IMR-90 (cell line): ENCODE measurements around the gene KCNAB2. TPM values are rescaled to one million over a fixed set of nuclear protein-coding genes. Genes with fewer than 3 reads are reported as not detected.

ENCODE experiments used
- ATAC-seq: fragments of 200-7000 bp; cut with Tn5 transposase; 2 replicates; pipeline ENCODE4 v1.9.1; 2020; ENCODE audit warnings: low read depth, mild to moderate bottlenecking, moderate library complexity
- BruUV-seq: library from RNA; stranded (reverse); fragments of 400-500 nt; replicated peaks from 2 replicates; lab custom pipeline; 2021; lab: Mats Ljungman, UMichigan
- CTCF ChIA-PET: fragments of 300-600 bp; formaldehyde crosslinking; extraction: SDS; loops from one replicate; lab custom pipeline; 2021; ENCODE audit warnings: antibody characterized with exemption; lab: Yijun Ruan, JAX
- POLR2A ChIA-PET: fragments of 300-600 bp; sonication (Branson Sonifier 250); formaldehyde crosslinking; loops from one replicate; lab custom pipeline; 2022; ENCODE audit warnings: antibody characterized with exemption; ENCODE audit not compliant: unreplicated experiment; lab: Charles Lee
- DNase-seq: peaks from one replicate; pipeline ENCODE4 v3.0.0; 2013
- H2AFZ ChIP-seq: replicated peaks from 2 replicates; pipeline ENCODE3; 2013; ENCODE audit warnings: low read length, mild to moderate bottlenecking; ENCODE audit not compliant: poor library complexity
- H2AK5ac ChIP-seq: 2 replicates; pipeline ENCODE4 v1.6.1; 2013; ENCODE audit warnings: low read depth, low read length, inconsistent platforms
- H2AK9ac ChIP-seq: replicated peaks from 2 replicates; pipeline ENCODE3; 2013; ENCODE audit warnings: mild to moderate bottlenecking, low read depth, low read length, moderate library complexity; ENCODE audit not compliant: poor library complexity
- H2BK120ac ChIP-seq: 2 replicates; pipeline ENCODE4 v1.6.1; 2013; ENCODE audit warnings: low read depth, low read length, inconsistent platforms
- H2BK15ac ChIP-seq: 3 replicates; pipeline ENCODE4 v1.6.1; 2013; ENCODE audit warnings: low read depth, low read length, inconsistent platforms
- H2BK20ac ChIP-seq: 2 replicates; pipeline ENCODE4 v1.6.1; 2013; ENCODE audit warnings: low read depth, mild to moderate bottlenecking, inconsistent platforms, low read length, moderate library complexity
- H2BK5ac ChIP-seq: 2 replicates; pipeline ENCODE4 v1.6.1; 2013; ENCODE audit warnings: mild to moderate bottlenecking, low read depth, low read length, inconsistent platforms; ENCODE audit not compliant: poor library complexity, severe bottlenecking
- H3K14ac ChIP-seq: replicated peaks from 2 replicates; pipeline ENCODE4 v1.6.1; 2013; ENCODE audit warnings: low read depth, low read length, inconsistent platforms
- H3K18ac ChIP-seq: 2 replicates; pipeline ENCODE4 v1.6.1; 2013; ENCODE audit warnings: low read depth, low read length, control low read depth
- H3K23ac ChIP-seq: 2 replicates; pipeline ENCODE4 v1.6.1; 2013; ENCODE audit warnings: low read depth, low read length, inconsistent platforms
- H3K27ac ChIP-seq: 2 replicates; pipeline ENCODE4 v1.5.1; 2013; ENCODE audit warnings: mild to moderate bottlenecking, control low read depth, low read length; ENCODE audit not compliant: insufficient read depth
- H3K27me3 ChIP-seq: 2 replicates; pipeline ENCODE4 v1.6.1; 2013; ENCODE audit warnings: low read length; ENCODE audit not compliant: control insufficient read depth, insufficient read depth
- H3K36me3 ChIP-seq: 2 replicates; pipeline ENCODE4 v1.6.1; 2013; ENCODE audit warnings: low read length, mixed read lengths; ENCODE audit not compliant: control insufficient read depth, insufficient read depth
- H3K4ac ChIP-seq: 2 replicates; pipeline ENCODE4 v1.6.1; 2013; ENCODE audit warnings: low read depth, low read length, inconsistent platforms
- H3K4me1 ChIP-seq: 2 replicates; pipeline ENCODE4 v1.6.1; 2013; ENCODE audit warnings: low read length, mixed read lengths; ENCODE audit not compliant: control insufficient read depth, insufficient read depth
- H3K4me2 ChIP-seq: 2 replicates; pipeline ENCODE4 v1.6.1; 2013; ENCODE audit warnings: low read depth, mild to moderate bottlenecking, control low read depth, low read length, moderate library complexity
- H3K4me3 ChIP-seq: 2 replicates; pipeline ENCODE4 v1.5.1; 2013; ENCODE audit warnings: low read depth, mild to moderate bottlenecking, control low read depth, low read length, moderate library complexity; ENCODE audit not compliant: insufficient read depth
- H3K56ac ChIP-seq: 2 replicates; pipeline ENCODE4 v1.6.1; 2013; ENCODE audit warnings: low read length, inconsistent platforms; ENCODE audit not compliant: insufficient read depth; ENCODE audit errors: extremely low read depth
- H3K79me1 ChIP-seq, 2 experiments: 2 replicates each; pipeline ENCODE4 v1.6.1; 2013; ENCODE audit warnings: low read length in 2 of 2, inconsistent platforms in 1 of 2, low read depth in 1 of 2
- H3K9ac ChIP-seq: 2 replicates; pipeline ENCODE4 v1.6.1; 2013; ENCODE audit warnings: low read depth, low read length, control low read depth
- H3K9me1 ChIP-seq: 2 replicates; pipeline ENCODE4 v1.6.1; 2013; ENCODE audit warnings: low read length, inconsistent platforms; ENCODE audit not compliant: insufficient read depth
- H3K9me3 ChIP-seq: 2 replicates; pipeline ENCODE4 v1.6.1; 2013; ENCODE audit warnings: low read length; ENCODE audit not compliant: control insufficient read depth, insufficient read depth
- H4K20me1 ChIP-seq: 2 replicates; pipeline ENCODE4 v1.6.1; 2013; ENCODE audit warnings: low read length, inconsistent platforms; ENCODE audit not compliant: insufficient read depth
- H4K5ac ChIP-seq: 2 replicates; pipeline ENCODE4 v1.6.1; 2013; ENCODE audit warnings: mild to moderate bottlenecking, low read depth, low read length, control low read depth
- H4K8ac ChIP-seq, 2 experiments: 2 replicates each; pipeline ENCODE4 v1.6.1; 2013; ENCODE audit warnings: low read depth in 2 of 2, low read length in 2 of 2, control low read depth in 1 of 2, inconsistent platforms in 1 of 2
- H4K91ac ChIP-seq: 2 replicates; pipeline ENCODE4 v1.6.1; 2013; ENCODE audit warnings: low read depth, low read length, inconsistent platforms; ENCODE audit not compliant: insufficient read depth
- MXI1 ChIP-seq: IDR thresholded peaks from 2 replicates; pipeline ENCODE4 v1.6.1; 2012; ENCODE audit warnings: low read depth, mild to moderate bottlenecking, low read length, moderate library complexity, borderline replicate concordance
- WGBS, 2 experiments: methylation state at CpG; one replicate each; pipeline versions ENCODE4 v1.1.5 to v1.1.7; 2013; ENCODE audit warnings: missing lambda C conversion rate in 2 of 2; ENCODE audit not compliant: insufficient read length in 1 of 2; ENCODE audit errors: extremely low coverage in 2 of 2; 5-methylcytosine and 5-hydroxymethylcytosine counted together
- dilution Hi-C: fragments of 300-500 bp; cut with HindIII; formaldehyde crosslinking; loops from one replicate; pipeline ENCODE4 v1.14.3; 2018; ENCODE audit warnings: low sequenced_read_pairs; ENCODE audit not compliant: unreplicated experiment
- in situ Hi-C: fragments of 300-500 bp; cut with MboI; formaldehyde crosslinking; loops from 3 replicates; pipeline ENCODE4 v1.14.3; 2019; ENCODE audit warnings: low sequenced_read_pairs, inconsistent platforms, mixed read lengths
- intact Hi-C: fragments of 100-400 bp; cut with micrococcal nuclease; formaldehyde crosslinking; loops from 2 replicates; pipeline ENCODE4 v1.10.0; 2022
- polyA plus RNA-seq, 3 experiments: library from polyadenylated mRNA; depleted of rRNA; stranded (reverse); fragments of >200 nt; gene quantifications; 2 replicates each; pipeline ENCODE4 v1.2.3, GENCODE V29; 2012; ENCODE audit warnings: low replicate concordance in 1 of 3
- total RNA-seq: library from RNA; depleted of rRNA; stranded (reverse); fragments of >200 nt; gene quantifications from 2 replicates; pipeline ENCODE4 v1.2.3, GENCODE V29; 2012
- TF ChIP-seq, protein P1 (sequence below): conservative IDR thresholded peaks from 2 replicates; pipeline ENCODE4 v1.5.1; 2012; ENCODE audit warnings: mild to moderate bottlenecking, low read depth, low read length, improper control_type of control experiment

KCNAB2 gene
- total and polyA plus RNA-seq, 2 of the 4 experiments (the other 2 are of a cell fraction) = 1.3 to 4.2 TPM

DNA sequence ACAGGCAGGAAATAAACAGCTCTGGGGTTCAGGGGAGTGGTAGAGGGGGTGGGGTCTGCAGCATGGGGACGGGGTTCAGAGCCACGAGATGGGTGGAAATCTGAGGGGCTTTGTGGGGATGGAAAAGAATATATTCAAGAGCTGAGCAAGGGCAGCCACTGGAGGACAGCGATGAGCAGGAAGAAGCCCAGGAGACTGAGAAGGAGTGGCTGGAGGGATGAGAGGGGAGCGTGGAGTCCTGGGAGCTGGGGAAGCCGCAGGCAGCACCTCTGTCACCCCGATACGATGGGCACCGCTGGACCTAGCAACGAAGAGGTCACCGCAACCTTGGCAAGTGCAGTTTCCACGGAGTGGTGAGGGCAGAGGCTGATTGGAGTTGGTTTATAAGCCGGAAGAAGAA is 10.0 kb upstream of the KCNAB2 start:
- H4K8ac ChIP-seq = no peak overlapping the region
- TF ChIP-seq, protein P1, sequence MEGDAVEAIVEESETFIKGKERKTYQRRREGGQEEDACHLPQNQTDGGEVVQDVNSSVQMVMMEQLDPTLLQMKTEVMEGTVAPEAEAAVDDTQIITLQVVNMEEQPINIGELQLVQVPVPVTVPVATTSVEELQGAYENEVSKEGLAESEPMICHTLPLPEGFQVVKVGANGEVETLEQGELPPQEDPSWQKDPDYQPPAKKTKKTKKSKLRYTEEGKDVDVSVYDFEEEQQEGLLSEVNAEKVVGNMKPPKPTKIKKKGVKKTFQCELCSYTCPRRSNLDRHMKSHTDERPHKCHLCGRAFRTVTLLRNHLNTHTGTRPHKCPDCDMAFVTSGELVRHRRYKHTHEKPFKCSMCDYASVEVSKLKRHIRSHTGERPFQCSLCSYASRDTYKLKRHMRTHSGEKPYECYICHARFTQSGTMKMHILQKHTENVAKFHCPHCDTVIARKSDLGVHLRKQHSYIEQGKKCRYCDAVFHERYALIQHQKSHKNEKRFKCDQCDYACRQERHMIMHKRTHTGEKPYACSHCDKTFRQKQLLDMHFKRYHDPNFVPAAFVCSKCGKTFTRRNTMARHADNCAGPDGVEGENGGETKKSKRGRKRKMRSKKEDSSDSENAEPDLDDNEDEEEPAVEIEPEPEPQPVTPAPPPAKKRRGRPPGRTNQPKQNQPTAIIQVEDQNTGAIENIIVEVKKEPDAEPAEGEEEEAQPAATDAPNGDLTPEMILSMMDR = 0 out of 2 replicates have a peak, but pooled peaks have one; percentile 4
- no peak for TF ChIP-seq MXI1
- H3K23ac ChIP-seq = no peak overlapping the region
- H3K9me3 ChIP-seq = no peaks in the 10 kb centered on the region
- no peak for ATAC-seq
- H4K5ac ChIP-seq = no peak overlapping the region
- H4K20me1 ChIP-seq = no peaks in the 10 kb centered on the region
- no peak overlapping the region for H3K4me2 ChIP-seq
- no peak overlapping the region for H3K56ac ChIP-seq
- H3K79me1 ChIP-seq = no peaks in the 10 kb centered on the region
- H2BK20ac ChIP-seq = no peak overlapping the region
- intact Hi-C loops = no loop called here
- no peak overlapping the region for H2AFZ ChIP-seq
- H3K4ac ChIP-seq = no peak overlapping the region
- H3K14ac ChIP-seq = no peak overlapping the region
- no peak overlapping the region for H2BK5ac ChIP-seq
- ChIA-PET CTCF (no interaction called here), POLR2A (no interaction called here)
- in situ Hi-C loops = no loop called here
- peaks cover 4% of the 10 kb centered on the region for H3K9me1 ChIP-seq
- dilution Hi-C loops = no loop called here
- H2BK15ac ChIP-seq = no peak overlapping the region
- no peaks in the 10 kb centered on the region for H3K36me3 ChIP-seq
- H3K27ac ChIP-seq = no peak overlapping the region
- no peak overlapping the region for H3K9ac ChIP-seq
- peaks cover 5% of the 10 kb centered on the region; the same call in 1 of the 2 replicates for H3K27me3 ChIP-seq
- H3K4me1 ChIP-seq = no peaks in the 10 kb centered on the region
- H2AK9ac ChIP-seq = no peak overlapping the region
- DNase-seq = no peak
- no peak overlapping the region for H2AK5ac ChIP-seq
- H3K18ac ChIP-seq = no peak overlapping the region
- WGBS, 2 experiments = 40% methylated on average over 4 of the region's 12 CpGs; no CpG with 5 or more reads in 1 of the 2 experiments
- H2BK120ac ChIP-seq = no peak overlapping the region
- no TSS peak for BruUV-seq
- no peak overlapping the region for H4K91ac ChIP-seq
- H3K4me3 ChIP-seq = no peak overlapping the region
